K562 (cell line): ENCODE measurements around the gene MAPK8IP2. TPM values are rescaled to one million over a fixed set of nuclear protein-coding genes. Genes with fewer than 3 reads are reported as not detected.

Experiments
- ATAC-seq: fragments of 200-7000 bp; cut with Tn5 transposase; 3 replicates; pipeline ENCODE4 v1.9.1; 2020; ENCODE audit warnings: moderate library complexity
- BruUV-seq: library from RNA; stranded (reverse); fragments of 400-500 nt; replicated peaks from 2 replicates; lab custom pipeline; 2021; lab: Mats Ljungman, UMichigan
- CTCF ChIA-PET: fragments of 300-600 bp; formaldehyde crosslinking; extraction: SDS; loops from one replicate; lab custom pipeline; 2021; ENCODE audit warnings: low intra/inter-chr PET ratio; lab: Yijun Ruan, JAX
- POLR2A ChIA-PET: fragments of 300-600, 350-650 bp; sonication (Branson Sonifier 250); formaldehyde crosslinking; extraction: SDS; loops from one replicate; lab custom pipeline; 2021; ENCODE audit warnings: antibody characterized with exemption, inconsistent platforms; lab: Yijun Ruan, JAX
- DNase-seq, 4 experiments: peaks; one replicate each; pipeline versions ENCODE4 v3.0.0 to v3.0.0-alpha.2; 2011 to 2018; ENCODE audit warnings: low spot score in 3 of 4, mixed read lengths in 3 of 4; ENCODE audit errors: extremely low read depth in 1 of 4
- FAIRE-seq: peaks from 2 replicates; lab custom pipeline; 2011; peaks lifted over from hg19 to GRCh38; lab: Jason Lieb, UNC
- H2AFZ ChIP-seq: 2 replicates; pipeline ENCODE4 v1.6.0; 2011; ENCODE audit warnings: low read depth, low read length, control low read depth, inconsistent platforms
- H3K27ac ChIP-seq: fragments of 200-600 bp; 3 replicates; pipeline ENCODE4 v1.8.0; 2011; ENCODE audit warnings: low read depth, mild to moderate bottlenecking, control low read depth, inconsistent platforms, low read length, moderate library complexity, mixed read lengths; ENCODE audit errors: extremely low read depth
- H3K27me3 ChIP-seq, 2 experiments: fragments of 300-600 bp in 1 of 2; 2 replicates in 1 of 2; 3 replicates in 1 of 2; pipeline versions ENCODE4 v1.6.0 to v1.8.0; 2011; ENCODE audit warnings: inconsistent platforms in 2 of 2, low read length in 2 of 2, mild to moderate bottlenecking in 1 of 2, mixed read lengths in 1 of 2, moderate library complexity in 1 of 2; ENCODE audit not compliant: control insufficient read depth in 2 of 2, insufficient read depth in 2 of 2
- H3K36me3 ChIP-seq: fragments of 300-600 bp; 3 replicates; pipeline ENCODE4 v1.8.0; 2011; ENCODE audit warnings: mild to moderate bottlenecking, low read length, inconsistent platforms; ENCODE audit not compliant: control insufficient read depth, insufficient read depth
- H3K4me1 ChIP-seq, 2 experiments: fragments of 200-600 bp in 1 of 2; replicated peaks in 1 of 2; 2 replicates in 1 of 2; 3 replicates in 1 of 2; pipeline versions ENCODE4 v1.5.1 to v1.8.0; 2011; ENCODE audit warnings: inconsistent platforms in 2 of 2, low read length in 2 of 2, mild to moderate bottlenecking in 1 of 2, mixed read lengths in 1 of 2, moderate library complexity in 1 of 2; ENCODE audit not compliant: control insufficient read depth in 2 of 2, insufficient read depth in 2 of 2
- H3K4me2 ChIP-seq: 2 replicates; pipeline ENCODE4 v1.6.1; 2011; ENCODE audit warnings: low read length, control low read depth, inconsistent platforms, mixed read lengths; ENCODE audit not compliant: insufficient read depth
- H3K4me3 ChIP-seq: fragments of 200-600 bp; sonication (generic), shearing (Covaris generic); 2 replicates; pipeline ENCODE4 v1.5.1; 2016; ENCODE audit warnings: control low read depth, inconsistent platforms
- H3K79me2 ChIP-seq: fragments of 200-600 bp; 3 replicates; pipeline ENCODE4 v1.8.0; 2011; ENCODE audit warnings: low read length, inconsistent platforms; ENCODE audit not compliant: control insufficient read depth, insufficient read depth
- H3K9ac ChIP-seq, 2 experiments: 2 replicates each; pipeline versions ENCODE4 v1.6.0 to v1.6.1; 2011; ENCODE audit warnings: low read depth in 2 of 2, low read length in 2 of 2, control low read depth in 1 of 2, inconsistent platforms in 1 of 2, mild to moderate bottlenecking in 1 of 2, mixed read lengths in 1 of 2; ENCODE audit not compliant: insufficient read depth in 1 of 2
- H3K9me1 ChIP-seq: one replicate; pipeline ENCODE4 v1.6.0; 2011; ENCODE audit warnings: inconsistent platforms, mild to moderate bottlenecking, low read length, moderate library complexity; ENCODE audit not compliant: control insufficient read depth, insufficient read depth
- H3K9me3 ChIP-seq: replicated peaks from 2 replicates; pipeline ENCODE4 v1.5.1; 2011; ENCODE audit warnings: low read depth, low read length, inconsistent platforms; ENCODE audit not compliant: control insufficient read depth, insufficient read depth
- H4K20me1 ChIP-seq: replicated peaks from 2 replicates; pipeline ENCODE4 v1.6.1; 2011; ENCODE audit warnings: low read length, inconsistent platforms, mixed read lengths; ENCODE audit not compliant: control insufficient read depth, insufficient read depth
- ARHGAP35 ChIP-seq: fragments of 450-650 bp; IDR thresholded peaks from 2 replicates; pipeline ENCODE4 v1.6.1; 2018; ENCODE audit not compliant: partially characterized antibody
- ETV1 ChIP-seq: fragments of 450-650 bp; conservative IDR thresholded peaks from 2 replicates; pipeline ENCODE4 v1.6.1; 2016; ENCODE audit warnings: missing genetic modification characterization, control low read depth, low read depth, missing compliant biosample characterization
- MBD1 ChIP-seq: fragments of 250-450 bp; sonication (Bioruptor Pico); IDR thresholded peaks from 2 replicates; pipeline ENCODE4 v1.8.0; 2022; ENCODE audit warnings: inconsistent platforms
- NR2C2 ChIP-seq, 2 experiments: fragments of 200-800 bp in 1 of 2; sonication (Bioruptor generic) in 1 of 2; sonication (generic) in 1 of 2; formaldehyde crosslinking in 1 of 2; IDR thresholded peaks; 2 replicates each; pipeline versions ENCODE4 v1.6.1 to v1.8.0; 2016 to 2022; ENCODE audit warnings: mild to moderate bottlenecking in 1 of 2, missing compliant biosample characterization in 1 of 2, missing genetic modification characterization in 1 of 2, missing genetic modification reagents in 1 of 2
- RBM39 ChIP-seq: fragments of 200-400 bp; formaldehyde crosslinking; optimal IDR thresholded peaks from 2 replicates; pipeline ENCODE3; 2018; ENCODE audit warnings: low read depth, low read length
- YY1 ChIP-seq, 3 experiments: IDR thresholded peaks; 2 replicates each; pipeline ENCODE4 v1.6.1; 2011; ENCODE audit warnings: low read length in 2 of 3, mild to moderate bottlenecking in 2 of 3, moderate library complexity in 2 of 3, borderline replicate concordance in 1 of 3, control low read depth in 1 of 3, low read depth in 1 of 3; ENCODE audit not compliant: insufficient read depth in 3 of 3, insufficient replicate concordance in 2 of 3, control insufficient read depth in 1 of 3, insufficient read length in 1 of 3; ENCODE audit errors: extremely low read depth in 1 of 3
- ZC3H8 ChIP-seq: fragments of 450-650 bp; IDR thresholded peaks from 2 replicates; pipeline ENCODE4 v1.6.1; 2017
- ZFP30 ChIP-seq: fragments of 250-450 bp; sonication (Bioruptor Pico); IDR thresholded peaks from 2 replicates; pipeline ENCODE4 v1.8.0; 2022; ENCODE audit warnings: moderate library complexity, mild to moderate bottlenecking, inconsistent platforms, borderline replicate concordance
- ZKSCAN8 ChIP-seq: fragments of 200-800 bp; sonication (Bioruptor generic); IDR thresholded peaks from 2 replicates; pipeline ENCODE4 v1.6.1; 2016; ENCODE audit warnings: missing genetic modification characterization, missing compliant biosample characterization
- ZNF253 ChIP-seq: fragments of 250-450 bp; sonication (Bioruptor Pico); conservative IDR thresholded peaks from 2 replicates; pipeline ENCODE4 v1.6.1; 2021; ENCODE audit warnings: mild to moderate bottlenecking
- ZNF398 ChIP-seq: fragments of 250-450 bp; sonication (Bioruptor Pico); IDR thresholded peaks from 2 replicates; pipeline ENCODE4 v1.8.0; 2021; ENCODE audit warnings: moderate library complexity, mild to moderate bottlenecking, inconsistent platforms
- WGBS: fragments of 100-300 bp; shearing (Covaris generic); methylation state at CpG from one replicate; pipeline ENCODE4 v1.1.6; 2016; ENCODE audit warnings: low coverage, mixed read lengths; ENCODE audit not compliant: insufficient coverage; ENCODE audit errors: missing lambda C conversion rate; 5-methylcytosine and 5-hydroxymethylcytosine counted together
- in situ Hi-C: fragments of 300-500 bp; cut with MboI; formaldehyde crosslinking; loops from 4 replicates; pipeline ENCODE4 v1.15.0; 2018; ENCODE audit warnings: inconsistent platforms, mixed read lengths
- intact Hi-C: fragments of 100-400 bp; cut with micrococcal nuclease; formaldehyde crosslinking; loops from 2 replicates; pipeline ENCODE4 v1.14.2; 2022
- polyA plus RNA-seq, 8 experiments: library from polyadenylated mRNA; depleted of rRNA in 4 of 8; stranded (reverse) in 5 of 8; unstranded in 3 of 8; fragments of >200 nt; fragmentation: Nextera tagmentation in 2 of 8; fragmentation: Illumina TruSeq in 1 of 8; extraction: Ambion mirVana in 2 of 8; extraction: Trizol in 1 of 8; gene quantifications; 2 replicates each; pipeline versions ENCODE4 v1.2.1 to v1.2.3, GENCODE V29; 2011 to 2014; ENCODE audit warnings: inconsistent platforms in 1 of 8, missing spikeins in 1 of 8
- total RNA-seq, 7 experiments: library from RNA; depleted of rRNA in 6 of 7; stranded (reverse); fragments of >200 nt in 6 of 7; fragmentation: Illumina TruSeq in 2 of 7; extraction: Trizol in 2 of 7; gene quantifications; 2 replicates each; pipeline versions ENCODE4 v1.2.1 to v1.2.3, GENCODE V29; 2011 to 2021; ENCODE audit warnings: low replicate concordance in 1 of 7
- TF ChIP-seq, protein P1 (sequence below): fragments of 250-450 bp; sonication (Bioruptor Pico); IDR thresholded peaks from 2 replicates; pipeline ENCODE4 v1.8.0; 2022; ENCODE audit warnings: moderate library complexity, mild to moderate bottlenecking, inconsistent platforms

Gene MAPK8IP2
- total and polyA plus RNA-seq, 9 of the 15 experiments (the other 6 are each of a cell fraction or from before 2014, with no cell fraction given): 0.01 to 0.47 (median 0.07) TPM; not detected in 2

GRCh38 chr22:50581031-50581949 is 19.3 kb upstream of the MAPK8IP2 start (continued):
- no peak for TF ChIP-seq ZKSCAN8 (CRISPR knock-in tag)
- TF ChIP-seq ETV1: no peak
- no peak for TF ChIP-seq NR2C2 (CRISPR knock-in tag; IDR thresholded peaks at IDR 0.05)
- no peak for TF ChIP-seq NR2C2 (tag; IDR thresholded peaks at IDR 0.05)
- TF ChIP-seq RBM39: no peak
- no peak for TF ChIP-seq ARHGAP35
- TF ChIP-seq, protein P1, sequence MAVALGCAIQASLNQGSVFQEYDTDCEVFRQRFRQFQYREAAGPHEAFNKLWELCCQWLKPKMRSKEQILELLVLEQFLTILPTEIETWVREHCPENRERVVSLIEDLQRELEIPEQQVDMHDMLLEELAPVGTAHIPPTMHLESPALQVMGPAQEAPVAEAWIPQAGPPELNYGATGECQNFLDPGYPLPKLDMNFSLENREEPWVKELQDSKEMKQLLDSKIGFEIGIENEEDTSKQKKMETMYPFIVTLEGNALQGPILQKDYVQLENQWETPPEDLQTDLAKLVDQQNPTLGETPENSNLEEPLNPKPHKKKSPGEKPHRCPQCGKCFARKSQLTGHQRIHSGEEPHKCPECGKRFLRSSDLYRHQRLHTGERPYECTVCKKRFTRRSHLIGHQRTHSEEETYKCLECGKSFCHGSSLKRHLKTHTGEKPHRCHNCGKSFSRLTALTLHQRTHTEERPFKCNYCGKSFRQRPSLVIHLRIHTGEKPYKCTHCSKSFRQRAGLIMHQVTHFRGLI (CRISPR knock-in tag): no peak

GRCh38 chr22:50581950-50582492 is 18.6 kb upstream of the MAPK8IP2 start:
- 11% methylated on average over 14 of the region's 39 CpGs for whole genome bisulfite sequencing
- no peaks in the 10 kb centered on the region for H3K9me1 ChIP-seq
- H3K79me2 ChIP-seq: peaks cover 6% of the 10 kb centered on the region; the same call in 2 of the 3 replicates
- ChIA-PET POLR2A (interaction anchor here (0.5 to 1.3 kb wide), 6 partner anchors 13 to 424 kb away, joined by 3 to 4 read pairs (median 3); partner anchors contain the start of genes SCO2 and SYCE3), CTCF (no interaction called here)
- no peaks in the 10 kb centered on the region for H4K20me1 ChIP-seq
- peak overlapping the region; percentile 96; the same call in 2 of the 3 replicates for H3K27ac ChIP-seq
- H3K4me3 ChIP-seq: peak overlapping the region; percentile 77
- no peak for FAIRE-seq
- H3K27me3 ChIP-seq: no peaks in the 10 kb centered on the region
- no peak for DNase-seq
- intact Hi-C loops: no loop called here
- no peak for ATAC-seq
- peak overlapping the region; percentile 84 for H3K4me2 ChIP-seq
- in situ Hi-C loops: no loop called here
- H3K9ac ChIP-seq: peak overlapping the region; percentile 93 to 97
- no peaks in the 10 kb centered on the region; the same call in 2 of the 3 replicates for H3K36me3 ChIP-seq
- H3K9me3 ChIP-seq: no peaks in the 10 kb centered on the region
- H3K4me1 ChIP-seq: peaks cover 15 to 31% of the 10 kb centered on the region in 2 experiments; a peak in 4 of 5 replicates
- no TSS peak for BruUV-seq
- H2AFZ ChIP-seq: peak overlapping the region; percentile 92
- TF ChIP-seq ZNF398 (CRISPR knock-in tag) (no peak), ZNF253 (CRISPR knock-in tag) (no peak), ZC3H8 (no peak), YY1 (IDR thresholded peaks at IDR 0.05; ENCODE audit: borderline replicate concordance in 1 of 3, control insufficient read depth in 1 of 3, extremely low read depth in 1 of 3, insufficient read depth in 3 of 3, insufficient read length in 1 of 3, insufficient replicate concordance in 2 of 3, low read depth in 1 of 3, low read length in 2 of 3) (peak in 1 of 3 experiments; percentile 44), ZFP30 (CRISPR knock-in tag) (no peak), MBD1 (CRISPR knock-in tag) (no peak)
